Thyroid gland (tissue), 4 donors: Measurements from ENCODE around the gene BCCIP.

Source experiments
- CTCF ChIP-seq, 6 experiments: fragments of 200-600 bp in 3 of 6; fragments of 450-650 bp in 3 of 6; sonication (generic) in 3 of 6; IDR thresholded peaks; one replicate each; pipeline ENCODE4 v1.5.1; 2016 to 2019; ENCODE audit warnings: antibody characterized with exemption in 6 of 6, mild to moderate bottlenecking in 2 of 6, inconsistent platforms in 1 of 6, moderate library complexity in 1 of 6
- POLR2A ChIP-seq, 2 donors: fragments of 450-650 bp; IDR thresholded peaks; one replicate each; pipeline ENCODE4 v1.6.1; 2017; ENCODE audit warnings: antibody characterized with exemption in 2 of 2, mild to moderate bottlenecking in 2 of 2, moderate library complexity in 1 of 2

GRCh38 chr10:125778556-125778955, 44.8 kb upstream of the BCCIP start:
- TF ChIP-seq CTCF (IDR thresholded peaks at IDR 0.05) (no peak), POLR2A (IDR thresholded peaks at IDR 0.05) (no peak)
